Frontal cortex (tissue), 4 donors: Measurements from ENCODE around the gene TAF1D. TPM values are rescaled to one million over a fixed set of nuclear protein-coding genes. Genes with fewer than 3 reads are reported as not detected.
A peak's percentile ranks its signal among the peaks of the same experiment; 100 is the strongest.
"Not testable (repeated sequence)": the region's sequence is repeated elsewhere in the genome, so short reads cannot be mapped to it uniquely, and the experiment has no call there.

Experiments used
- DNase-seq, 2 donors: peaks; one replicate each; pipeline ENCODE4 v3.0.0; 2012; ENCODE audit warnings: low spot score in 2 of 2
- FAIRE-seq: peaks from 2 replicates; lab custom pipeline; 2012; peaks lifted over from hg19 to GRCh38; lab: Jason Lieb, UNC
- total RNA-seq: library from RNA; depleted of rRNA; stranded (reverse); fragments of >200 nt; gene quantifications from one replicate; pipeline ENCODE4 v1.2.3, GENCODE V29; 2014
- donor health status: control.
- donor health status: control.
- donor health status: control.

The TAF1D gene
- total RNA-seq, 1 donor from 2014 or later = 134 TPM

- no peak for DNase-seq
- FAIRE-seq = no peak
Observed at GRCh38 chr11:93753241-93753640, 11.9 kb upstream of the TAF1D start.

- FAIRE-seq (no peak), DNase-seq (no peak)
Observed at GRCh38 chr11:93751001-93751400, 9.7 kb upstream of the TAF1D start.

- no peak for FAIRE-seq
- DNase-seq = no peak
Observed at GRCh38 chr11:93747122-93747521, 5.8 kb upstream of the TAF1D start.

- no peak for FAIRE-seq
- no peak for DNase-seq
Observed at GRCh38 chr11:93746101-93746500, 4.8 kb upstream of the TAF1D start.

- DNase-seq, FAIRE-seq: not testable (repeated sequence)
Observed at GRCh38 chr11:93745005-93745755, 3.9 kb upstream of the TAF1D start.

GRCh38 chr11:93744669-93745004, 3.3 kb upstream of the TAF1D start:
- FAIRE-seq = no peak
- no peak for DNase-seq

GRCh38 chr11:93743291-93743690, 2.0 kb upstream of the TAF1D start:
- DNase-seq (no peak), FAIRE-seq (no peak)

GRCh38 chr11:93741882-93742226, 559 bp upstream of the TAF1D start:
- no peak for FAIRE-seq
- peak in 1 of 2 donors; percentile 18 for DNase-seq

GRCh38 chr11:93740730-93741093, 583 bp downstream of the TAF1D start:
- FAIRE-seq (no peak), DNase-seq (peak in 1 of 2 donors; percentile 34)

- DNase-seq (no peak), FAIRE-seq (no peak)
Observed at GRCh38 chr11:93740031-93740729, 1.1 kb downstream of the TAF1D start.

- no peak for DNase-seq
- no peak for FAIRE-seq
Observed at GRCh38 chr11:93738647-93739081, 2.6 kb downstream of the TAF1D start.

- DNase-seq = no peak
- FAIRE-seq = no peak
Observed at GRCh38 chr11:93737904-93738612, 3.2 kb downstream of the TAF1D start.

GRCh38 chr11:93736129-93736528, 5.2 kb downstream of the TAF1D start:
- FAIRE-seq (no peak), DNase-seq (no peak)

- FAIRE-seq = no peak
- no peak for DNase-seq
Observed at GRCh38 chr11:93735627-93736026, 5.7 kb downstream of the TAF1D start.

GRCh38 chr11:93734427-93735222, 6.7 kb downstream of the TAF1D start:
- FAIRE-seq = no peak
- DNase-seq = no peak

- no peak for FAIRE-seq
- no peak for DNase-seq
Observed at GRCh38 chr11:93733474-93733873, 7.8 kb downstream of the TAF1D start.

GRCh38 chr11:93732237-93732892, 8.9 kb downstream of the TAF1D start:
- no peak for DNase-seq
- FAIRE-seq = no peak

- no peak for DNase-seq
Observed at GRCh38 chr11:93730108-93731107, 10.9 kb downstream of the TAF1D start.

More at GRCh38 chr11:93730108-93731107, 10.9 kb downstream of the TAF1D start:
- FAIRE-seq = no peak
